HUES64 (cell line): ENCODE data around the gene ARRDC1.

Experiments used
- H3K27ac ChIP-seq: 2 replicates; pipeline ENCODE4 v1.7.0; 2013; ENCODE audit warnings: low read depth, low read length, inconsistent platforms
- H3K27me3 ChIP-seq: 2 replicates; pipeline ENCODE4 v1.6.1; 2013; ENCODE audit warnings: mild to moderate bottlenecking, low read length; ENCODE audit not compliant: insufficient read depth
- H3K36me3 ChIP-seq: 2 replicates; pipeline ENCODE4 v1.6.1; 2013; ENCODE audit warnings: mild to moderate bottlenecking, low read length; ENCODE audit not compliant: insufficient read depth
- H3K4me1 ChIP-seq: 2 replicates; pipeline ENCODE4 v1.6.1; 2013; ENCODE audit warnings: mild to moderate bottlenecking, low read length, moderate library complexity; ENCODE audit not compliant: insufficient read depth
- H3K4me3 ChIP-seq: 2 replicates; pipeline ENCODE4 v1.5.1; 2013; ENCODE audit warnings: mild to moderate bottlenecking, low read length, moderate library complexity
- H3K9ac ChIP-seq: 2 replicates; pipeline ENCODE4 v1.6.1; 2013; ENCODE audit warnings: mild to moderate bottlenecking, low read depth, low read length
- H3K9me3 ChIP-seq: 2 replicates; pipeline ENCODE4 v1.6.1; 2013; ENCODE audit warnings: low read depth, low read length; ENCODE audit not compliant: insufficient read depth
- WGBS: fragments of 150-250, 120-280 bp; methylation state at CpG from one replicate; pipeline ENCODE4 v1.1.7; 2013; ENCODE audit warnings: missing lambda C conversion rate; 5-methylcytosine and 5-hydroxymethylcytosine counted together

ARRDC1 gene

GRCh38 chr9:137630126-137630525 is 24.6 kb downstream of the ARRDC1 start:
- Histone ChIP-seq H3K9ac (no peak overlapping the region), H3K4me1 (no peaks in the 10 kb centered on the region), H3K27ac (no peak overlapping the region), H3K9me3 (no peaks in the 10 kb centered on the region), H3K4me3 (no peak overlapping the region), H3K36me3 (no peaks in the 10 kb centered on the region), H3K27me3 (no peaks in the 10 kb centered on the region)
- WGBS, result 100% methylated on average over 1 of the region's 1 CpG

- WGBS, result 85% methylated on average over 4 of the region's 4 CpGs
- no peaks in the 10 kb centered on the region for H3K4me1 ChIP-seq
- H3K4me3 ChIP-seq, result no peak overlapping the region
- H3K27ac ChIP-seq, result no peak overlapping the region
- no peak overlapping the region for H3K9ac ChIP-seq
- H3K27me3 ChIP-seq, result no peaks in the 10 kb centered on the region
- H3K9me3 ChIP-seq, result no peaks in the 10 kb centered on the region
- no peaks in the 10 kb centered on the region for H3K36me3 ChIP-seq
These were observed 25.2 kb downstream of the ARRDC1 start for GRCh38 chr9:137630679-137631078.

GRCh38 chr9:137631345-137632229 is 26.1 kb downstream of the ARRDC1 start:
- H3K4me3 ChIP-seq, result no peak overlapping the region
- H3K27me3 ChIP-seq, result no peaks in the 10 kb centered on the region
- no peak overlapping the region for H3K27ac ChIP-seq
- H3K4me1 ChIP-seq, result no peaks in the 10 kb centered on the region
- no peaks in the 10 kb centered on the region for H3K9me3 ChIP-seq
- WGBS, result 94% methylated on average over 16 of the region's 16 CpGs
- no peak overlapping the region for H3K9ac ChIP-seq
- H3K36me3 ChIP-seq, result no peaks in the 10 kb centered on the region

- no peaks in the 10 kb centered on the region for H3K9me3 ChIP-seq
- no peaks in the 10 kb centered on the region for H3K27me3 ChIP-seq
- no peak overlapping the region for H3K27ac ChIP-seq
- H3K4me1 ChIP-seq, result no peaks in the 10 kb centered on the region
- H3K36me3 ChIP-seq, result no peaks in the 10 kb centered on the region
- 90% methylated on average over 23 of the region's 23 CpGs for WGBS
- H3K4me3 ChIP-seq, result no peak overlapping the region
- H3K9ac ChIP-seq, result no peak overlapping the region
These were observed 27.0 kb downstream of the ARRDC1 start for GRCh38 chr9:137632230-137633161.

- Histone ChIP-seq H3K4me3 (no peak overlapping the region), H3K36me3 (no peaks in the 10 kb centered on the region), H3K27ac (no peak overlapping the region), H3K27me3 (no peaks in the 10 kb centered on the region), H3K9me3 (no peaks in the 10 kb centered on the region), H3K4me1 (no peaks in the 10 kb centered on the region), H3K9ac (no peak overlapping the region)
- 94% methylated on average over 5 of the region's 5 CpGs for WGBS
These were observed 28.5 kb downstream of the ARRDC1 start for GRCh38 chr9:137634016-137634415.

- H3K27ac ChIP-seq, result no peak overlapping the region
- no peak overlapping the region for H3K9ac ChIP-seq
- no peak overlapping the region for H3K4me3 ChIP-seq
- H3K27me3 ChIP-seq, result no peaks in the 10 kb centered on the region
- no peaks in the 10 kb centered on the region for H3K4me1 ChIP-seq
- peaks cover 8% of the 10 kb centered on the region for H3K36me3 ChIP-seq
- no peaks in the 10 kb centered on the region for H3K9me3 ChIP-seq
- 91% methylated on average over 6 of the region's 6 CpGs for WGBS
These were observed 33.2 kb downstream of the ARRDC1 start for GRCh38 chr9:137638680-137639079.

GRCh38 chr9:137639303-137640051 is 34.0 kb downstream of the ARRDC1 start:
- H3K36me3 ChIP-seq, result peaks cover 10% of the 10 kb centered on the region
- H3K4me3 ChIP-seq, result no peak overlapping the region
- WGBS, result 95% methylated on average over 10 of the region's 12 CpGs
- H3K27ac ChIP-seq, result no peak overlapping the region
- no peak overlapping the region for H3K9ac ChIP-seq
- no peaks in the 10 kb centered on the region for H3K27me3 ChIP-seq
- H3K4me1 ChIP-seq, result no peaks in the 10 kb centered on the region
- no peaks in the 10 kb centered on the region for H3K9me3 ChIP-seq

- Histone ChIP-seq H3K27me3 (no peaks in the 10 kb centered on the region), H3K36me3 (peaks cover 15% of the 10 kb centered on the region), H3K9me3 (no peaks in the 10 kb centered on the region), H3K4me3 (no peak overlapping the region), H3K27ac (no peak overlapping the region), H3K9ac (no peak overlapping the region), H3K4me1 (no peaks in the 10 kb centered on the region; the same call in 1 of the 2 replicates)
- WGBS, result 93% methylated on average over 5 of the region's 5 CpGs
These were observed 35.4 kb downstream of the ARRDC1 start for GRCh38 chr9:137640862-137641261.

- Histone ChIP-seq H3K27ac (no peak overlapping the region), H3K9me3 (no peaks in the 10 kb centered on the region), H3K4me3 (no peak overlapping the region), H3K36me3 (peaks cover 15% of the 10 kb centered on the region), H3K9ac (no peak overlapping the region), H3K27me3 (no peaks in the 10 kb centered on the region), H3K4me1 (no peaks in the 10 kb centered on the region; the same call in 1 of the 2 replicates)
- WGBS, result 95% methylated on average over 9 of the region's 10 CpGs
These were observed 36.7 kb downstream of the ARRDC1 start for GRCh38 chr9:137642118-137642601.

GRCh38 chr9:137642892-137643291 is 37.4 kb downstream of the ARRDC1 start:
- Histone ChIP-seq H3K4me3 (no peak overlapping the region), H3K9me3 (no peaks in the 10 kb centered on the region), H3K36me3 (peaks cover 15% of the 10 kb centered on the region), H3K27me3 (no peaks in the 10 kb centered on the region), H3K9ac (no peak overlapping the region), H3K4me1 (no peaks in the 10 kb centered on the region; the same call in 1 of the 2 replicates), H3K27ac (no peak overlapping the region)
- WGBS, result 97% methylated on average over 5 of the region's 5 CpGs
